Measurements from ENCODE around the gene OR14A16.

The OR14A16 gene

GRCh38 chr1:247824023-247824422 is at the start of gene OR14A16:
Gene OR14A16, minus strand, starts transcription at chr1:247824119. Its CDS starts 8,390 bp downstream, at chr1:247815729.
- DNase-seq = no peak

GRCh38 chr1:247865416-247865815 is 41.5 kb upstream of the OR14A16 start:
- DNase-seq = no peak

GRCh38 chr1:247864644-247865043 is 40.7 kb upstream of the OR14A16 start:
- no peak for DNase-seq

- no peak for DNase-seq
These were observed 38.8 kb upstream of the OR14A16 start for GRCh38 chr1:247862756-247863155.

- DNase-seq = no peak
These were observed 34.2 kb upstream of the OR14A16 start for GRCh38 chr1:247857985-247858619.

- DNase-seq = peak; percentile 1 to 38
These were observed 33.4 kb upstream of the OR14A16 start, which contains the start of gene TRIM58 for GRCh38 chr1:247857069-247857984. Gene TRIM58, plus strand, starts transcription at chr1:247857187. Its CDS starts 60 bp downstream, at chr1:247857247.

- no peak for DNase-seq
These were observed 32.0 kb upstream of the OR14A16 start for GRCh38 chr1:247855911-247856310.

GRCh38 chr1:247854899-247855545 is 31.1 kb upstream of the OR14A16 start:
- no peak for DNase-seq

- DNase-seq = no peak
These were observed 25.7 kb upstream of the OR14A16 start for GRCh38 chr1:247849616-247850015.

GRCh38 chr1:247848346-247848745 is 24.4 kb upstream of the OR14A16 start:
- no peak for DNase-seq

GRCh38 chr1:247845693-247846017 is 21.7 kb upstream of the OR14A16 start:
- no peak for DNase-seq

GRCh38 chr1:247845011-247845692 is 21.2 kb upstream of the OR14A16 start:
- no peak for DNase-seq

- no peak for DNase-seq
These were observed 19.5 kb upstream of the OR14A16 start for GRCh38 chr1:247843411-247843810.

GRCh38 chr1:247841796-247842195 is 17.9 kb upstream of the OR14A16 start, which contains the start of gene OR11L1:
Gene OR11L1, minus strand, starts transcription at chr1:247841896. Its CDS starts 0 bp downstream, at chr1:247841896.
- no peak for DNase-seq

GRCh38 chr1:247840818-247841217 is 16.9 kb upstream of the OR14A16 start:
- DNase-seq = no peak

- DNase-seq = no peak
These were observed 9.7 kb upstream of the OR14A16 start for GRCh38 chr1:247833601-247834000.

- no peak for DNase-seq
These were observed 5.7 kb upstream of the OR14A16 start for GRCh38 chr1:247829656-247830055.

- DNase-seq = no peak
These were observed 1.4 kb upstream of the OR14A16 start for GRCh38 chr1:247825362-247825761.

GRCh38 chr1:247822060-247822459 is 1.9 kb downstream of the OR14A16 start:
- no peak for DNase-seq

GRCh38 chr1:247812637-247813036 is 11.3 kb downstream of the OR14A16 start:
- no peak for DNase-seq

- DNase-seq = no peak
These were observed 26.4 kb downstream of the OR14A16 start for GRCh38 chr1:247797518-247797917.

- DNase-seq = no peak
These were observed 54.3 kb downstream of the OR14A16 start for GRCh38 chr1:247769603-247770002.
